Pancreas (tissue), 10 donors: ENCODE measurements around the gene PCDHGB1. TPM values are rescaled to one million over a fixed set of nuclear protein-coding genes. Genes with fewer than 3 reads are reported as not detected.
A peak's percentile ranks its signal among the peaks of the same experiment; 100 is the strongest.
"Not testable (repeated sequence)": the region's sequence is repeated elsewhere in the genome, so short reads cannot be mapped to it uniquely, and the experiment has no call there.

Experiments used
- ATAC-seq, 4 donors: fragments of 200-7000 bp; cut with Tn5 transposase; one replicate each; pipeline versions ENCODE4 v1.8.0 to v1.9.1; 2020; ENCODE audit warnings: mild to moderate bottlenecking in 4 of 4, moderate library complexity in 4 of 4
- DNase-seq, 6 donors: peaks; one replicate each; pipeline ENCODE4 v3.0.0-alpha.2; 2020
- FAIRE-seq: peaks from 2 replicates; lab custom pipeline; 2012; peaks lifted over from hg19 to GRCh38; lab: Jason Lieb, UNC
- H3K27ac ChIP-seq, 4 donors: fragments of 200-600 bp; sonication (generic); 1 replicate in 3 of 4; 2 replicates in 1 of 4; pipeline versions ENCODE4 v1.5.0 to v1.8.0; 2020
- H3K27me3 ChIP-seq, 4 donors: fragments of 200-600 bp; one replicate each; pipeline ENCODE4 v1.8.0; 2021
- H3K36me3 ChIP-seq, 3 donors: fragments of 200-600 bp; sonication (generic) in 1 of 3; one replicate each; pipeline versions ENCODE4 v1.5.0 to v1.8.0; 2020 to 2021
- H3K4me1 ChIP-seq, 3 donors: fragments of 200-600 bp; one replicate each; pipeline ENCODE4 v1.8.0; 2021
- H3K4me3 ChIP-seq, 4 donors: fragments of 200-600 bp; sonication (generic) in 2 of 4; one replicate each; pipeline versions ENCODE4 v1.5.0 to v1.8.0; 2020 to 2021
- H3K9me3 ChIP-seq, 4 donors: fragments of 200-600 bp; one replicate each; pipeline ENCODE4 v1.8.0; 2021
- WGBS, 2 donors: extraction: QIAGEN DNeasy Blood & Tissue Kit; methylation state at CpG; one replicate each; pipeline ENCODE4 v1.1.7; 2013; 5-methylcytosine and 5-hydroxymethylcytosine counted together
- intact Hi-C, 3 donors: fragments of 100-400 bp; cut with DNase I; formaldehyde crosslinking; loops; one replicate each; pipeline versions ENCODE4 v1.11.1 to v1.14.2; 2022
- polyA plus RNA-seq, 2 donors: library from polyadenylated mRNA; stranded (reverse); fragments of 200-250 nt; gene quantifications; one replicate each; pipeline ENCODE4 v1.2.3, GENCODE V29; 2013
- total RNA-seq, 6 donors: library from RNA; stranded (reverse); fragmentation: NEBNext Ultra II Directional in 4 of 6; extraction: Animal tissue kit (Norgen Biotek cat#: 25700) in 4 of 6; gene quantifications; one replicate each; pipeline versions ENCODE4 v1.2.1 to v1.2.4, GENCODE V29; 2021 to 2023
- TF ChIP-seq, protein P1 (sequence below), 4 donors: fragments of 200-600 bp; sonication (generic) in 3 of 4; IDR thresholded peaks; one replicate each; pipeline versions ENCODE4 v1.5.0 to v1.8.0; 2021; ENCODE audit warnings: antibody characterized with exemption in 4 of 4
- donor health status: healthy with polysubstance abuse.
- donor health status: DM: no; HTN: no; CAD: no; lungs with moderate emphysema.
- donor health status: DM: no; HTN: no; CAD: no.
- donor health status: control.
- donor health status: control.
- donor health status: Bipolar disorder and iron deficiency.
- donor health status: DM: yes; HTN: yes; CAD: no.
- donor health status: DM: no; HTN: no; CAD: no.
- donor health status: DM: no; HTN: no; CAD: no.
- donor health status: DM: yes; HTN: yes; CAD: no.

PCDHGB1 gene
- total and polyA plus RNA-seq, 8 donors = 0.31 to 3.2 (median 1.7) TPM

DNA sequence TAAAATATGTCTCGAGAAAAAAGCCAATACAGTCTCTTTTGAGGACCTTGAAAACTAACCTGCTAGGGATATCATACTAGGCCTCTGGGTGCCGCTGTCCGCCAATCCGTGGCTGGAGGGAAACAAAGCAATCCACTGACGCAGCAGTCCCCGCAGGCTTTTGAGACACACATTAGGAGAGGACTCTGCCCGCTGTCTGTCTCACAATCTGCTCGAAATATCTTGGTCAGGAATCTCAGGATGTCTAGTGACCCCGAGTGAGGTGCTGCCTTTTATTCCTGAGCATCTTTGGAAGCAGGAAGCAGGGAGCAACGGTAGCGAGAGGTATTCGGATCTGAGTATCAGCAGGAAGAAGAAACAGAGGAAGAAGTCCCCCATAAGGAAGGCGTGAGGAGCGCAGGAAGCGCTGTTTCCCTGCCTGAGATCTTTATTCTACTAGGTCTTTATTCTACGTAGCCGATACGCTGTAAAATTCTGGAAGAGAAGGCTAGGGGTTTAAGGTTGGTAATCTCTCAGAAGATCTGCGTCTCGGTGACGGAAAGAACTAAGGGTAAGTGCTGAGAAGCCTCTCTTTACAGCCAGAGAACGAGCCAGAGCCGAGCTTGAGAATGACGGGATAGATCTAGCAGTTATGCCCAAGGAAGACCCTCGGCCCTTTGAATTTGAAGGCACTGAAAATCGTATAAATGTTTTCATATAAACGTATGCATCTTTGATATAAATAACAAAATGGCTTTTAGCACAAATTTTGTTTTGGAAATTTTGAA, 23.6 kb upstream of the PCDHGB1 start:
- Histone ChIP-seq H3K27ac (no peak overlapping the region), H3K9me3 (no peaks in the 10 kb centered on the region), H3K27me3 (peaks cover 0 to 3% (median 1%) of the 10 kb centered on the region in 4 donors), H3K4me1 (no peaks in the 10 kb centered on the region), H3K4me3 (peak overlapping the region in 1 of 4 donors; percentile 26), H3K36me3 (no peaks in the 10 kb centered on the region)
- FAIRE-seq (no peak), ATAC-seq (peak in 3 of 4 donors; percentile 80 to 87 (median 82)), DNase-seq (peak in 1 of 6 donors; percentile 25)
- 8 to 10% methylated on average over 27 of the region's 27 CpGs for WGBS, 2 donors
- TF ChIP-seq, protein P1, sequence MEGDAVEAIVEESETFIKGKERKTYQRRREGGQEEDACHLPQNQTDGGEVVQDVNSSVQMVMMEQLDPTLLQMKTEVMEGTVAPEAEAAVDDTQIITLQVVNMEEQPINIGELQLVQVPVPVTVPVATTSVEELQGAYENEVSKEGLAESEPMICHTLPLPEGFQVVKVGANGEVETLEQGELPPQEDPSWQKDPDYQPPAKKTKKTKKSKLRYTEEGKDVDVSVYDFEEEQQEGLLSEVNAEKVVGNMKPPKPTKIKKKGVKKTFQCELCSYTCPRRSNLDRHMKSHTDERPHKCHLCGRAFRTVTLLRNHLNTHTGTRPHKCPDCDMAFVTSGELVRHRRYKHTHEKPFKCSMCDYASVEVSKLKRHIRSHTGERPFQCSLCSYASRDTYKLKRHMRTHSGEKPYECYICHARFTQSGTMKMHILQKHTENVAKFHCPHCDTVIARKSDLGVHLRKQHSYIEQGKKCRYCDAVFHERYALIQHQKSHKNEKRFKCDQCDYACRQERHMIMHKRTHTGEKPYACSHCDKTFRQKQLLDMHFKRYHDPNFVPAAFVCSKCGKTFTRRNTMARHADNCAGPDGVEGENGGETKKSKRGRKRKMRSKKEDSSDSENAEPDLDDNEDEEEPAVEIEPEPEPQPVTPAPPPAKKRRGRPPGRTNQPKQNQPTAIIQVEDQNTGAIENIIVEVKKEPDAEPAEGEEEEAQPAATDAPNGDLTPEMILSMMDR (IDR thresholded peaks at IDR 0.05) = peak in 1 of 4 donors; percentile 19
- intact Hi-C loops = no loop called here

DNA sequence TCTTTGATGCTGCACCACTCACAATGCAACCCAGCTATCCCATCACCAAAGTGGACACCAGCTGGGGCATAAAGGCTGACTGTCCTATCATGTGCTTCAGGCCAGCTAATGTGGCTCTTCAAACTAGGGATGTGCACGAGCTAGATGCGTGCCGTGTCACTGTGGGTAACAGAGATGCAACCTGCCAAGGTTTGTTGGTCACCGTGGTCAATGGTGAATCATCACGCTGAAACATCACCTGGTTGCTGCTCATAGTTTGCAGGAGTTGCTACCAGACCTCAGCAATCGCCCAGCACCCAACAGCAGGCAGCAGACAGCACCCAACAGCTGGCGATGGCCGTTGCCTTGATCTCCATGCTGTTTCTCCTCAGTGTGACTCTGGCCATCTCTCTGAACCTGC, 21.7 kb upstream of the PCDHGB1 start:
- no peak for DNase-seq
- intact Hi-C loops = no loop called here
- Histone ChIP-seq H3K27me3 (peaks cover 0 to 7% (median 1%) of the 10 kb centered on the region in 4 donors), H3K36me3 (no peaks in the 10 kb centered on the region), H3K27ac (no peak overlapping the region), H3K4me1 (no peaks in the 10 kb centered on the region), H3K4me3 (no peak overlapping the region), H3K9me3 (no peaks in the 10 kb centered on the region)
- no peak for FAIRE-seq
- TF ChIP-seq, protein P1 (IDR thresholded peaks at IDR 0.05) = no peak
- no peak for ATAC-seq
- 73% methylated on average over 8 of the region's 8 CpGs for WGBS, 2 donors

DNA sequence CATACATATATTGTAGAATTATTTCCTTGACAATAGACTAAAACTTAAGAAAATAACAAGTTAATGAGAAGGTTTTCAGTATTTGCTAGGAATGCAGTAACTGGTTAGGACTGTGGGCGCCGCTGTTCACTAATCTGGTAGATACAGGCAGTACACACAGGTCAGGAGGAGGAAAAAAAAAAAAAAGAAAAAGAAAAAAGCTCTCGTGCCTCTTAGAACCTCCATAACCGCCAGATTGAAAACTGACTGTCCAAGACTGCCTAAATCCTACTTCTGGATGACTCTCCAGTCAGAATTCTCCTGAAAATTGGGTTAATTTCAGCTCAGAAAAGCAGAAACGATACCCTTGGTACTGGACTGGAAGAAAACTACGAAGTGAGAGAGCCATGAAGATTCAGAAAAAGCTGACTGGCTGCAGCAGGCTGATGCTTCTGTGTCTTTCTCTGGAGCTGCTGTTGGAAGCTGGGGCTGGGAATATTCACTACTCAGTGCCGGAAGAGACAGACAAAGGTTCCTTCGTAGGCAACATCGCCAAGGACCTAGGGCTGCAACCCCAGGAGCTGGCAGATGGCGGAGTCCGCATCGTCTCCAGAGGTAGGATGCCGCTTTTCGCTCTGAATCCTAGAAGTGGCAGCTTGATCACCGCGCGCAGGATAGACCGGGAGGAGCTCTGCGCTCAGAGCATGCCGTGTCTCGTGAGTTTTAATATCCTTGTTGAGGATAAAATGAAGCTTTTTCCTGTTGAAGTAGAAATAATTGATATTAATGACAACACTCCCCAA, 19.4 kb upstream of the PCDHGB1 start, which contains the start of gene PCDHGA1:
TSS of gene PCDHGA1 (plus strand) at position 216 of the 782 bp plus-strand sequence.
- TF ChIP-seq, protein P1 (IDR thresholded peaks at IDR 0.05) = peak in 1 of 4 donors; percentile 18
- intact Hi-C loops = no loop called here
- ATAC-seq = peak; percentile 55 to 85 (median 69)
- 16 to 18% methylated on average over 21 of the region's 21 CpGs for WGBS, 2 donors
- Histone ChIP-seq H3K27me3 (peaks cover 0 to 22% (median 1%) of the 10 kb centered on the region in 4 donors), H3K27ac (no peak within 1 kb of the TSS), H3K4me3 (peak within 1 kb of the TSS in 2 of 4 donors; percentile 11 to 17), H3K9me3 (peaks cover 0 to 4% (median 0%) of the 10 kb centered on the region in 4 donors), H3K36me3 (no peaks in the 10 kb centered on the region), H3K4me1 (no peaks in the 10 kb centered on the region)
- no peak for FAIRE-seq
- no peak for DNase-seq

DNA sequence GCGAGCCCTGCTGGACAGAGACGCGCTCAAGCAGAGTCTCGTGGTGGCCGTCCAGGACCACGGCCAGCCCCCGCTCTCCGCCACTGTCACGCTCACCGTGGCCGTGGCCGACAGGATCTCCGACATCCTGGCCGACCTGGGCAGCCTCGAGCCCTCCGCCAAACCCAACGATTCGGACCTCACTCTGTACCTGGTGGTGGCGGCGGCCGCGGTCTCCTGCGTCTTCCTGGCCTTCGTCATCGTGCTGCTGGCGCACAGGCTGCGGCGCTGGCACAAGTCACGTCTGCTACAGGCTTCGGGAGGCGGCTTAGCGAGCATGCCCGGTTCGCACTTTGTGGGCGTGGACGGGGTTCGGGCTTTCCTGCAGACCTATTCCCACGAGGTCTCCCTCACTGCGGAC, 17.3 kb upstream of the PCDHGB1 start:
- FAIRE-seq, H3K36me3 ChIP-seq, H3K4me1 ChIP-seq, H3K4me3 ChIP-seq, H3K27ac ChIP-seq, DNase-seq, ATAC-seq, intact Hi-C loops: not testable (repeated sequence)
- 32 to 36% methylated on average over 31 to 39 of the region's 39 CpGs for WGBS, 2 donors
- Histone ChIP-seq H3K27me3 (peaks cover 0 to 33% (median 3%) of the 10 kb centered on the region in 4 donors), H3K9me3 (peaks cover 0 to 10% (median 0%) of the 10 kb centered on the region in 4 donors)
